HT1080 (cell line): ENCODE measurements around the gene SERP2. TPM values are rescaled to one million over a fixed set of nuclear protein-coding genes. Genes with fewer than 3 reads are reported as not detected.

Source experiments
- DNase-seq: peaks from one replicate; pipeline ENCODE4 v3.0.0-alpha.2; 2015; ENCODE audit warnings: low read depth
- total RNA-seq: library from RNA; depleted of rRNA; stranded (reverse); fragments of >200 nt; shearing (Covaris generic); gene quantifications from 2 replicates; pipeline ENCODE4 v1.2.3, GENCODE V29; 2014

SERP2 gene
- total RNA-seq, 1 experiment from 2014 or later, result not detected

DNA sequence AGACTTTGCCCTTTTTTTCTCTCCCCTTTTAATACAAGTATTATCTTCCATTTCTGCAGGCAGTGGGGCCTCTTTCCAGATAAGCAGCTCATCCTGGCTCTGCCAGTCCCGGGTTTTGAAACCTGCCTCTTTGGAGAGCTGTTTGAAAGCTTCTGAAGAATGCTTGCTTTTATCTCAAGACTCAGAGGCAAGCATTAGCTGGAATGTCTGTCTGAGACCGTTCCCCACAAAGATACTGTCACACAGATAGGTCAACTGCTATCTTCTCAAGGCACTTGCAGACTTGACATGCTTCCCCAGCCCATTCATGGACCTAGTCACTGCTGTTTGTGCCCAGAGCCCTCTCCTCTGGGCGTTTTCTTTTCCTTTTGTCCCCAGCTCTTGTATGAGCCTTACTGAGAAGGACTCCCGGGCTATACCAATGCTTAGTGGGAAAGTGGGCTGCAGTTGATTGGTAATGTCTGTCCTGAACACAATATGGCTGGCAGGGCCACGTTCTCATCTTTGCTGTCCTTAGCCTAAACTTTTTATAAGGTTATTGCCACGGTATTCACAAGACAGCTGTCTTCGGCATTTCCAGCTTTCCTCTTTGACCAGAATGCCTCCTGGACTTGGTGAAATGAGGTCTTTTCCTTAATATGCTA lies 13.4 kb downstream of the SERP2 start:
- DNase-seq, result no peak

DNA sequence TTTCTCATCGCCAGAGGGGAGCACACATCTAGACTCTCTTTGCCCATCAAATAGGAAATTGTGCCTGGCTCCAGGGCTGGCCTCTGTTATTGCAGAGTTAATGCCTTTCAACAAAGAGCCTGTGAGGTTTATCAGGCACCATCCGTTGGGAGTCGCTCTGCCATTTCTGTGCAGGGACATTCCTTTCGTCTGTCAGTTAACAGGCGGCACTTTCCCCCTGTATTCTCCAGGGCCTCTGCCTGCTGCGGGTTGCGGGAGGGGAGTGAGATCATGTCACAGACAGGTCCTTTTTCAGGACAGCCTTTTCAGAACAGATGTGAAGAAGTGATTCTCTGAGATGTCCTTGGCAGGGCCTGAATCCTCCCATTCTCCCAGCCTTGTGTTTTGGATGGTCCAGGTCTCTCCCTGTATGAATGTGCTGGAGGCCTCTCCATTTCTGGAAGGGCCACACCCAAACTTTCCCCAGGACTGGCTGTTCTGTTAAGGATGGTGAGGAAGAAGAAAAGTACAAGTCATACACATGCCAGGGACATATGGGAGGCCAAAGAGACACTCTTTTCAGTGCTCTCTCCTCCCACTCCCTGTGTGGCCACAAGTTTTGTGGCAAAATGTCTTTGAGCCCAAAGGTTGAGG lies 14.9 kb downstream of the SERP2 start:
- DNase-seq, result no peak

DNA sequence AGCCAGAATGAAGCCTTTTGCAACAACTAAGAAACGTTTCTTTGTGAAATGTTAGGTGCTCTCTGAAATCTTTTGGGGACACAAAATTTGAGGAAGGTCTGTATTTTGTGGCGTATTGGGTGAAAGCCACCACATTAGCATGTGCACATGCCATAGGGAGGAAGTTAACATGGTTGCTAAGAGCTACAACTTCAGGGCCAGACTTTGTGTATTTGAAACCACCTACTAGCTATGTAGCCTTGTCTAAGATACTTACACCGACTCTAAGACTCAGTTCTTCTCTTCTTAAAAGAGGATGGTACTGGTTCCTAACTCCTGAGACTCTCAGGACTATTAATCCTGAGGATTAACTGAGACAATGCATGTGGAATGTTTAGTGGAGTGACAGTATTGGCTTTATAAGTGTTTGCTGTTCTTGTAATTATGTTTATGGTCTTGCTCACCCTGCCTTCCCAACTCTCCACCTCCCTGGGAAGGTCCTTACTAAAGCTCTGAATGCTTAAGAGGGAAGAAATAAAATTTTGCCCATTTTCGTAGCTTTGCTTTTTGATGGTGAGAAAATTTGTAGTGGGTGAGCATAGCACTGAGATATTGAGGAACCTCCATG lies 15.5 kb downstream of the SERP2 start:
- DNase-seq, result no peak

DNA sequence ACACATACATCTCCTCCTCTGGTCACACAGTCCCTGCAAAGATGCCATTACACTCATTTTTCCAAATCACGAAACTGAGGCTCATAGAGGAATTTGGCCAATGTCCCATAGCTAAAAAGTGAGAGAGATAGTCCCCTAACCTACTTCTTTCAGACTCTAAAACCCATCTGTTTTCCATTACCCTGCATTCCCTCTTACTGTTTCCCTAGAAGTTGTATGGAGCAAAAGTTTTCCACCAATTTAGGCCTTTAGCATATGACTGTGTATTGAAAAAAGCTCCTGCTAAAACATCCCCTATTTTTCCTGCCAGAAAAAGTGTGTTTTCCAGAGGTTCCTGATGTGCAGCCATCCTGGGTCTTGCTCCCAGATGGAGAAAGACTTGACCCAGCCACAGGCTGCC lies 16.3 kb downstream of the SERP2 start:
- DNase-seq, result no peak

DNA sequence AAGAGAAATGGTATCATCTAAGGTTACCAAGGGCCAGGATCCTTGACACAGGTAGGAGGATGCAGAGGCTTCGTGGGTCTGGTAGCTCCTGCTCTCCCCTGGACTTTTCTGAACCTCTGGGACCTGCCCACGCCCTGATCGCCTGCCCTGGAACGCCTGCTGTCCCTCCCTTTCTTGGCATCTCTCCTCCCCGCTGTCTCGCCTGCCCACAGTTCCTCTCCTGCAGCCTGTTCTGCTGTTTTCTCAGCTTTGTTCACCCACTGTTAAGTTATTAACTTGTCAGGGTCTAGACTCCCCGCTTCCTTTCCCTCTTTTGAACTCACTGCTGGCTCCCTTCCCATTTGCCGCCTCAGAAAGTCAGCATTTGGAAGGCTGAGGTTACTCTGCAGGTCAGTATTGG lies 19.8 kb downstream of the SERP2 start:
- no peak for DNase-seq

DNA sequence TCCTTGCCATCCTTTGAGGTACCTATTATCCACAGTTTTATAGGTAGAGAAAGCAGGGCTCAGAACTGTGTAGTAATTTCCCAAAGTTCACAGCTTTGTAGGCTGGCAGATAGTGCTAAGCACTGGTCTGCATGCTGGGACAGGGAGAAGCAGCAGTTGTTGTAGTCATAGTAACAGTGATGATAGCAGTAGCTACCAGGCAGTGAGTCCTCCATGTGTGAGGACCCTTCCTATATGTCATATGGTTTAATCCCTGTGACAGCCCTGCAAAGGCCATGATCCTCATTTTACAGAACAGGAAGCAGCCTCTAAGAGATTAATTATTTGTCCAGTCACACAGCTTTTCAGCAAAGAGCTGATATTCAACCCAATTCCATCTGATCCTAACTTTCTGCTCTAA lies 21.0 kb downstream of the SERP2 start:
- DNase-seq, result no peak

DNA sequence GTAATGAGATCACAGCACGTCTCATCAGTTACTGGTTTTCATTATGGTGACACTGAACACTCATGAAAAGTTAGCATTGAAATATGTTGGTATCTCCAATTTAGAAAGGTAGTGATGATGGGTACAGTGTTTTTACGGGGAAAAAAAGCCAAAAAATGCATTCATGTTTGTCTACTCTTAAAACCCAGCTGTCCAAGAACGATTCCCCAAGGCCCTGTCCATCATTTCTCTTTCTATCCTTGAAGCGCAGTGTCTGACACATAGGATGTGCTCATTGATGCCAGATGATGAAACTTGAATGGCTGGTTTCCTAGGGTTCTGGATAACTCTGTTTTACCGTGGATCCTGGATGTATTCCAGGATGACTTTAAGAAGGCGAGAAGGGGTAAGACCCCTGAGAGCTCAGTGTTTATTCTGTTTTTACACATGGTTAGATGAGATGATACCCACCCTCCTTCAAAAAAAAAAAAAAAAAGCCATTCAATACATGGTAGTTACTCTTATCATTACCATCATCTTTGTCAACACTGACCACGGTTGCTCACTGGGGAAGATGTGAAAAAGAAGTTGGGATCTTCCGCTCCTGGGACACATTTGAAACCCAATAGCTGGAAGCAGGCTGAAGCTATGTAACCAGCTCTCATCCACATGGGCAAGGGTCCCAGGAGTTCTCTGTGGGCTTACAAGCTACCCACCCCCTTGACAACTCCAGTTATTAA lies 22.5 kb downstream of the SERP2 start:
- DNase-seq, result no peak

DNA sequence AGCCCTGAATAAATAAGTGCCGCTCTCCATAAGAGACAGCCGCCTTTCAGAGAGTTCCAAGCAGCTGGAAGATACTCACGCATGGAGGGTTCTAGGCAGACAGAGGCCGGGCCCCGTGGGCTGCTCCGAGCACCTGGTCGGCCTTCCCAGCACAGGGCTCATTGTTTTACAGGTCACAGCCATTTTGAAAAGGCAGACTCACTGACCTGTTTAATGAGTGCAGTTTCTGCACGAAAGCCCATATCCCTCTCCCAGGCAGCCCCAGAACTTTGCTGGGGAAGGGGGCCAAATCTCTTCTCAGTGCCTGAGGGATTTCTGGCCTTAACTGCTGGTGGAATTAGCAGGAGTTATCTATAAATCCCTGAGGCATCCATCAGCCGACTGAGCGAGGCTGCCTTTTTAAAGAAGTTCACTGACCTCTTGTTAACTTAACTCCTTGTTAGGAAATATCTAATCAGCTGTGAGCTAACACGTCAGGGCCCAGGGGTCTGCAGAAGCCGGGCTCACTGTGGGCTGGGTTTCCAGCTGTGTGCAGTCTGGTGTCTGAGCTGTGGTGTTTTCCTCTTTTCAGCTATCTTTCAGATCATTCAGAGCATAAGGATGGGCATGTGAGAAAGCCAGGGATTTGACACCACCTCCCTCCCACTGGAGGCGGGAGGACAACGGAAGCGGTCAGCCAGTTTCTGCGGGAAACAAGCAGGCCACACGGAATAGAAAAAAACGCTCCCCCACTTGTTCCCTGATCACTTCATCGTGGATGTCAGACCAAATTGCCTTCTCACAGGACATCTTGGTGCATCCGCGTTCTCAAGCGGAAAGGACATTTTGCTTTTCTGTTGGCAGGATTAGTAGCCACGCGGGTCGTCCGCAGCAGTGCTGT lies 23.3 kb downstream of the SERP2 start:
- no peak for DNase-seq

DNA sequence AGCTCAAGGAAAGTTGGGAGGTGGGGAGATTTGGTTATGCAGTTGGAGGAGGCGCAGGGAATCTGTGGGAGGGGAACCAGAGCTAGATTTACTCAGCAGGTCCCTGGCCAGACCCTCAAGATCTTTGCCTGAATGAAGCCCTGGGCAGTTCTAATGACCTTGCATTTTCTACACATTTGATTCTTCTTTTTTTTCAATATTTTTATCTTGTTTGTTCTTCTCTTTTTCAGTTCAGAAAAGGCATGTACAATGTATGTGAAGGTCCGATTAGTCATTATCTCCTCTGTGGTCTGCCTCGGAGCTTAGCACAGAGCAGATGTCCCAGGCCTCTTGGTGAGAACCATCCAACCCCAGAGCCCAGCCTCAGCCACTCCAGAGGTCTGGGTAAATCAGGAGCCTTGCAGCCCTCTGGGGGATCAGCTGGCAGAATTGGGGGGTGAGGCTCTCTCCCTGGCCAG lies 24.2 kb downstream of the SERP2 start:
- peak; percentile 20 for DNase-seq

DNA sequence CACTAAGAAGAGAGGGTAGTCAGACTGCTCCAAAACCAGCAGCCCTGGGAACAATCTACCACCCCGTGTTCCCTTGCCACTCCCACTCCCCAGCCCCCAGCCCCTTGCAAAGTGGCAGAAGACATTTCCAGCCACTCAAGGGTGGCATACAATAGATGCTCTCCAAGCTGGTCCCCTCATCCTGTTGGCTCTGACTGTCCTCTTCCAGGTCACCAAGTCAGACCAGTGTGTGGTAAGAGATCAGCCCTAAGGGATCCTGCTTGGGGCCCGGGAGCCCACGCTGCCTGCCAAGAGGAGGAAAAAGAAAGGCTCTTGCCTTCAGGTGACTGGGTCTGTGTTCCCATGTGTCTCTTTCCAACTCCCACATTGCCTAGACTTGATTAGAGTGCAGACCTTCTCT lies 25.0 kb downstream of the SERP2 start:
- DNase-seq, result no peak

DNA sequence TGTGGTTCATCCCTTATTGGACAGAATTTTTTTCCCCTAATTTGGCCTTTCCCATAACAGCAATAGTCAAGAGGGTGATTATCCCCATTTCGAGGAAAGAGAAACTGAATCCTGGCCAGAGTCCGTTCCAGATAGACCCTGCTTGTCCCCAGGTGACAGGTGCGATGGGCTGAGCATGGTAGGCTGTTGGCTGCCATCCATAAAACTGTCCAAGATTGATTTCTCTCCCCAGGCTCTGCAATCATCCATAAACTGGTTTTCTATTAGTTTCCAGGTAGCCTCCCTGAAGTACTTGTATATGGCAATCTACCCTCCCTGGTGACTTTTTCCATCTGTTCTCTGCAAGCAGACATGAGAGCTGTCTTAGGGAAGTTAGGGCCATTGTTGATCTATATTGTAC lies 25.4 kb downstream of the SERP2 start:
- no peak for DNase-seq

DNA sequence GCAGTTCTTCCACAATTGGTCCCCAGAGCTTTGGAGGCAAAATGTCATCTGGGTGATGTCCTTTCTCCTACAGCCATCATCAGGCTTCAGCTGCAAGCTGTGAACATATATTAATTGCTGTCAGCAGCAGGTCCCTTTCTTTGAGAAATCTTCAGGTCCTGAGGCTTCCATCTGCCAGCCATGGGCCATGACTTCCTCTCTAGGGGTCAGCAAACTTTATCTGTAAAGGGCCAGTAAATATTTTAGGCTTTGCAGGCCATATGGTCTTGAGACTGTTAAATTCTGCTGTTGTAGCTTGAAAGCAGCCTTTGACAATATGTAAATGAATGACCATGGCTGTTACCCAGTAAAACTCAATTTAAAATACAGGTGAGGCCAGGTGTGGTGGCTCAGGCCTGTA lies 27.1 kb downstream of the SERP2 start:
- no peak for DNase-seq

DNA sequence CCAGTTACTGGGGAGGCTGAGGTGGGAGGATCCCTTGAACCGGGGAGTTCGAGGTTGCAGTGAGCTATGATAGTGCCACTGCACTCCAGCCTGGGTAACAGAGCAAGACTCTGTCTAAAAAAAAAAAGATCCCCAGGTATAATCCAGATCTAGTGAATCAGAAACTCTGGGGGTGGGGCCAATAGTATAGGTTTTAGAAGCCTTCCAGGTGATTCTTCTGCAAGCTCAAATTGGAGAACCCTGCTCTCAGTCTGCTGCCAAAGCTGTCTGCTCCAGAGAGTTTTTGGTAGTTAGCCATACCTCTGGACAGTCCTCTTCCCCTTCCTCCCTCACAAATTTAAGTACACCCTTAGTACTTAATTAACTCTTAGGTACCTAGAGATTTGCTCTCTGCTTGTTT lies 28.0 kb downstream of the SERP2 start:
- DNase-seq, result no peak

DNA sequence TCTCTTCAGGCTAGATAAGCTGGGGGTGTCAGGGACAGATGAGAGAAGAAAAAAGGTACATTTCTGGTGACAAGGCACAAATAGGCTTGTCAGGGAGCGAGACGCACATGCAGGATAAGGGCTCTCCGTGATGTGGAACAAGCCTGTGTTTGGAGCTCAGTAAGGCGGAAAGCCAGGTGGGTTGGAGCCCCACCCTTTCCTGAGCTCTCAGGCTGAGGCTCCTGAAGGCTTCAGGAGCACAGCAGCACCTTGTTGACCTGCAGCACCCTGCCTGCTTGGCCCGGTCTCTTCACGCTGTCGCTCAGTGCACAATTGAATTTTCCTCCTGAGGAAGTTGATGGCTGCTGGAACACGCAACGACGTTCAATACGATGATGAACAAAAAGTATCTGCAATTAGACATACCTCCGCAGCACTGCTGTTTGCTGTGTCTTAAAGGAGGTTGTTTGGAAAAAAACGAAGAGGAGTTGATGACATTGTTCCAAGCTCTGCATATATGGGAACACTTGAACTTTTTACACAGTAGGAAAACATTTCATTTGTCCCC lies 29.3 kb downstream of the SERP2 start:
- no peak for DNase-seq

DNA sequence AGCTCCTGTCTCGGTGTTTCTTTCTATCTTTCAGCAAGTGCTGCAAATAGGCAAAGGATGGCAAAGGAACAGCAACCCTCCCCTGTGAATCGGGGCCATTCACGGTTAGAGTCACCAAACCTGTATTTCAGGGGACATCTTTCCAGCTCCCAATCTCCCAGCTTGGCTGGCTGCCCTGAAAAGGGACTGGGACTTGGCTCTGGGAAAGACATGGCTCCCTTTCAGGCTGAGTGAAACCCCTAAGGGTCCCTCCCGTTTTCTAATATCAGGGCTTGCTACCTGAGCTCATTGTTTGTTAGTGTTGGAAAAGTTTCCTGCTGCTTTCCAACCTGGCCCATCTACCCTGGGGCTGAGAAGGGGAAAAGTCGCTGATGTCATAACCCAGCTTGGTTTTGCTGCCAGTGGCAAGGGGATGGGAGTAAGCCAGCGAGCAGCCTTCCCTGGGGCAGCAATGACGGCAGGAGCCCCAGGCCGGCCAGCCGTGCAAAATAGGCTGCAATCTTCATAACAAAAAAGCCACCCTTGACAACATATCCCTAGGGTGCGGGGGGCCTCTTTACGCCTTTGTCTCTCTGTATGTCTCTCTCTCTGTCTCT lies 29.9 kb downstream of the SERP2 start:
- no peak for DNase-seq

DNA sequence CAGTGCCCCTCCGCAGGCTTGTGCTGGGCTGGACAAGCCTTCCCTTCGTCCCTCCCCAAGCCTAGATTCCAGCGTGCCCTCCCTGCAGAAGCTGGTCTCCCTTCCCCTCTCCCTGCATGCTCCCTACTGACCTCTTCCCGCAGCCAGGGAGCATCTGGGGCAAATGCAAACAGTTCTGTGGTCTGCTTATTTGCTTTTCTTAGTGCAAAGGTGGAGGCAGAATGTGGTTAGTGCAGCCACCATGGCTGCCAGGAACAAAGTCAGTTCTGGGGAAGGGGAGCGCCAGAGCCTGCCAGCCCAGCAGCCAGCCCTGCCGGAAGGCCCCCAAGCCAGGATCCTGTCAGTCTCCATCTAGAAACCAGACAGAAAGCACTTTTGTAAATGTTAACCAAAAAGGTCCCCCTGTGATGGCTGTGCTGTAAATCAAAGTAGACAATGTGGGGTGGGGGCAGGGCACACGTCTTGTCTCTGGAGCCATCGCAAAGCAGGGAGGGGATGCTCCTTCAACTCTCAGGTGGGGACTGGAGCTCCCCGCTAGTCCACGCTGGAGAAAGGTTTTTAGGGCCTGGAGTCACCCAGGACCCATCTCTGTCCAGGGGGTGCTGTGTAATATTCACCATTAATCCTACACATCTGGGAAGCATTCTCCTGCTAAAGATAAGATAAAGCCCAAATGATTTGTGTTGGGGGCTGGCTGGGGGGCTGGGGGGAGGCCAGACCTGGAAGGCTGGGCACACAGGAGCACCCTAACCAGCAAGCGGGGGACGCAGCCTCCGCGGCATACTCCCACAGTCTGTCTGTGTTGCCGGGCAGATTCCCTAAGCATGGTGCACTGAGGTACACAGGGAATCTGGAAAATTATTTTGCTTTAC lies 30.9 kb downstream of the SERP2 start:
- DNase-seq, result no peak

DNA sequence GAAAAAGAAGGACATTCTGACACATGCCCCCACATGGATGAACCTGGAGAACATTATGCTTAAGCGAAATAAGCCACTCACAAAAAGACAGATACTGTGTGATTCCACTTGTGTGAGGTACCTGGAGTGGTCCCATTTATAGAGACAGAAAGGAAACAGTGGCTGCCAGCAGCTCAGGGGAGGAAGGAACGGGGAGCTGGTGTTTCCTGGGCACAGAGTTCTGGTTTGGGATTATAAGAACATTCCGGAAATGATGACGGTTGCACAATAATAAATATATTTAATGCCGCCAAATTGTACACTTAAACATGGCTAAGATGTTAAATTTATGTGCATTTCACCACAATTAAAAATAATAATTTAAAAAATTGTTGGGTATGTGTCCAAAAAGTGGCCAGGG lies 33.0 kb downstream of the SERP2 start:
- no peak for DNase-seq

DNA sequence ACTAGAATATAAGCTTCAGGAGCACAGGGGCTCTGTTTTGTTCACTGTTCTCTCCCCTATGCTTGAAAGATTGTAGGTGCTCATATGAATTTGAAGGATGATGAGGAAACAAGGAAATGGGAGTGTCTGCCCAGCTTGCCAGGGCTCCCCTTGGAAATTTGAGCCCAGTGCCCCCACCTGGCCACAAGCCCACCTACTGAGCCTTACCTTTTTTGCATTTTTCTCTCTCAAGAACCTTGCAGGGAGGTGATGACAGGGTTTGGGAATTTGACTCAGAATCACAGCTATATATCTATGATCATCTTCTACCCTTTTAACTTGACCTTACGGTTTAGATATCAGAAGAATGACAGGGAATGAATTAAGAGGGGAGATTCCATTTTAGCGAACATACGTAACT lies 33.8 kb downstream of the SERP2 start:
- no peak for DNase-seq

DNA sequence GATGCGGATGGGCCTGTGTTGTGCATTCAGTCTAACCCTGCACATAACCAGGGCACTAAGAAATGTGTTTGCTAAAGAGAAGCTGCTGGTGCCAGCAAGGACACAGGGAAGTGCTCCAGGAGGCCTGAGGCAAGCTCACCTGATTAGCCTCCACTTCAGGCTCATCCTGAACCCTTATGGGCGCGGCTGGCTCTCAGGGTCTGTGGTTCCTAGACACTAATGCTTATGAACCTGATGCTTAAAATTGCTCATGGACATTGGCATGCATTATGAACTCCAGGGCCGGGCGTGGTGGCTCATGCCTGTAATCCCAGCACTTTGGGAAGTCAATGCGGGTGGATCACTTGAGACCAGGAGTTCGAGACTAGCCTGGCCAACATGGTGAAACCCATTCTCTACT lies 34.3 kb downstream of the SERP2 start:
- DNase-seq, result no peak

DNA sequence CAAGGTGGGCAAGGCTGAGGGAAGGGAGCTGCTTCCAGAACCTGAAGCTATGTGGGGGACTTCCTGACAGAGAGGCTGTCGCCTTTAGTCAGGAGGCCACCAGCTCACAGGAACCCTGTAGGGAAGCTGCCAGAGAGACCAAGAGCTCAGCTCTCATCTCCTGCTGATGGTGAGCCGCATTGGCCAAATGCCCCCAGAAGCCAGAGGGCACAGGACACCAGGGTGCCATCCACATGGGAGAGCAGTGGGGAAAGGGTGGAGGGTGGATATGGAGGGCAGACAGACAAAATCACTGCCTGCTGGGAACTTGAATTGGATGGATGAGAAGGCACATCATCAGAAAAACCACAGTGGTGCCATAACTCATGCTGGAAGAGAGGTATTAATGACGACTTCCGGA lies 36.0 kb downstream of the SERP2 start:
- no peak for DNase-seq
